ENCODE measurements around the gene IL6ST. TPM values are rescaled to one million over a fixed set of nuclear protein-coding genes. Genes with fewer than 3 reads are reported as not detected.

Gene IL6ST
- total RNA-seq, 2 experiments from 2014 or later, result 46.1 to 48.9 TPM

Other genes with a start within 250 kb of the IL6ST start
- not detected for gene IL31RA, start 143.6 kb downstream of the IL6ST start, total RNA-seq
- gene ANKRD55, start 238.4 kb upstream of the IL6ST start, total RNA-seq, result under 1 TPM; 0.19 to 0.71 TPM

Data from activated naive CD8-positive, alpha-beta T cell treated with anti-CD3 and anti-CD28 coated beads, Interleukin-2, amount 10 ng/mL, durations not matched to agents 7 days and 5 days (primary cell).